H54 (cell line): ENCODE results near the gene EIF4E2.

Experiments used
- DNase-seq: peaks from one replicate; pipeline ENCODE4 v3.0.0; 2011; ENCODE audit warnings: low spot score, mixed read lengths; ENCODE audit not compliant: insufficient read length
- FAIRE-seq: peaks from 3 replicates; lab custom pipeline; 2011; peaks lifted over from hg19 to GRCh38; lab: Jason Lieb, UNC
- POLR2A ChIP-seq: IDR thresholded peaks from 2 replicates; pipeline ENCODE4 v1.6.1; 2011; ENCODE audit warnings: low read depth, mild to moderate bottlenecking, low read length

Gene EIF4E2

DNA sequence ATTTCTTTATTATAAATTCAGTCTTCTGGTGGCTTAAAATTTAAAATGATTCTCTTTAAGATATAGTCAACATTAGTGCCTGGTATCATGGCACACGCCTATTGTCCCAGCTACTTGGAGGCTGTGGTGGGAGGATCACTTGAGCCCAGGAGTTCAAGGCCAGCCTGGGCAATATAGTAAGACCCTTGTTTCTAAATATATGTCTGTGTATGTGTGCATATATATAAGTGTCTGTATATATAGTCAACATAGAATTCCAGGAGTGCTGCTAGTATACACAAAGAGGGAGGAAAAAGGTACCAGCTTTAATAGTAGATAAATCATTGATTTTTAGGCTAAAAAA lies 24.9 kb downstream of the EIF4E2 start:
- no peak for TF ChIP-seq POLR2A
- no peak for FAIRE-seq

DNA sequence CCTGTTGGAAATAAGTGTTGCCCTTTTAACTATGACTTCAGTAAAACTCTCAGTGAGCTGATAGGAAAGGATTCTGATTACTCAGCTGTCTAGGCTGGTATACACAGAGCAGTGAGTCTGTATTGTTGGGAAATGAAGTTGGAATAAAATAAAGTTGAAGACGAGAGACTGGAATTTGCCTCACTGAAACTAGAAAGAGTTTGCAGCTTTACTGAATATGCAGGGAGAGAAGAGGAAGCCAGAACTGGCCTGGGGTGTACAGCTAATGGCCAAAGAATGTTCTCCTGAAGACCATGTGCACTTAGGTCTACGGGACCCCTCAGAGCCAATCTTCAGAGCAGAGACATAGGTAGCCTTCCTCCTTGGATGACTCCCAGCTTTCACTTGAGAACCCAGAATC lies 26.5 kb downstream of the EIF4E2 start:
- DNase-seq, result no peak
- TF ChIP-seq POLR2A, result no peak
- no peak for FAIRE-seq

More for the DNA sequence above, 24.9 kb downstream of the EIF4E2 start:
- no peak for DNase-seq

DNA sequence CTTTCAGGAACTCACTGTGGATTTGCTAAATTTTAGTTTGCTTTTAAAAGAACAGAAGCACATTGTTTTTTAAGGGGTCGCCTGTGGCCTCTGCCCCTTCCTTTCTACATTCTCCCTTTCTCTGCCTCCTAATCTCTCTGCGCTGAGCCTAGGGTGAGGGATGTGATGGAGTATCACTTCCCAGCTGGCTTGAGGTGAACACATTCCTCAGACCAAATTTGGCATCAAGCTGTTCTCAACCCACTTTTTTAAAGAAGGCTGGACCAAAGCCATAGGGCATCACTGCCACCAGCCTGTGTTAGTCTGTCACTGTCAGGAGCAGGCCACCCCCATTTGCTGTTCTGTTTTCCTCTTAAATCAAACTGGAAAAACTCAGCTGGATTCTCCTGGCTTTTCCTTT lies 27.4 kb downstream of the EIF4E2 start:
- DNase-seq, result no peak
- no peak for TF ChIP-seq POLR2A
- FAIRE-seq, result no peak

GRCh38 chr2:232578626-232579025 lies 28.1 kb downstream of the EIF4E2 start:
- DNase-seq, result no peak
- no peak for TF ChIP-seq POLR2A
- no peak for FAIRE-seq

DNA sequence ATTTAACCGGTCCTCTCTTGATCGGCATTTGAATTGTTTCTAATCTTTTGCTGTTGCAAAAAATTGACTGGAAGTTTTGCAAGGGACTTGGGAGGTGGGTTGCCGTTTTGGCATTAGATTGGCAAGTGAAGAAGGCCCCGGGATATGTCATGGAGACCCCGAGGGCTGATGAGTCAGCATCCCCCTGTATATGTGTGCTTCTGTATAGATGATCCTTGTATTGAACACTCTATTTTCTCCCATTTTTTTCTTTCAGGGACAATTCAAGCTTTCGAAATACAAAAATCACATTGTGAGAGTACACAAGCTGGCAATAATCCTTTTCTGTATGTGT lies 30.1 kb downstream of the EIF4E2 start:
- TF ChIP-seq POLR2A, result no peak
- no peak for FAIRE-seq
- no peak for DNase-seq

DNA sequence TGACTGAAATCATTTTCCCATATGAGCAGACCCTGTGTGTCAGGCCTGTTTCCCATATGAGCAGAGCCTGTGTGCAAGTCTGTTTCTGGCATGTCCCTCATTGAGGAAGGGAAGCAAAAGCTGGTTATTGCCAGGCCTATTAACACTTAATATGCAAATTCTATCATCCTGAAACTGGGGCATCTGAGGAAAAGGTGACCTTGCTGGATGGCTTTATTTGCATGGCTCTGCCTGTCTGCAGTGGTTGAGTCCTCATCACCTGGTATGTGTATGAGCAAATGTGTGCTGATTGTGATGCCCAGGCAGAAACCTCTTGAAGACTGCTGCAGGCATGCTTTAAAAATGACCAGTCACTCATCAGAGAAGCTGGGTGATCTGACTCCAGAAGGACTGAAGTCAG lies 31.2 kb downstream of the EIF4E2 start:
- no peak for TF ChIP-seq POLR2A
- FAIRE-seq (no peak), DNase-seq (no peak)

DNA sequence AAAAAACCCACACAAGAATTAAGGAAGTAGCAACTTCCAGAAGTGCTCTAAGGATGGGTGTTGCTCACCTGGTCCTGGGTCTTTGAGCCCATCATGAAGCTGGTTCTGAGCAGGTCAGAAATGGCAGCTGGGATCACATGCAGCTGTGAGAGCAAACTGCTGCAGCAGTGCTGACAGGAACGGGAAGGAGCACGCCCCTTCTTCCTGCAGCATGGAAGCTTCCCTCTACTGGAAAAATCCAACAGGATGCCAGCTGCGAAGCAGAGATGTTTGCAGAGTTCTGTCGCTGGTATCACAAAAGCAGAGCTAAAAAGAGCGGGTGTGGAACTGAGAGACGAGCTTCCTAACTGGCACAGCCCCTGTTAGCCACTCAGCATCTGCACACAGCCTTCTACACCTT lies 33.7 kb downstream of the EIF4E2 start:
- DNase-seq (no peak), FAIRE-seq (no peak)
- TF ChIP-seq POLR2A, result no peak

DNA sequence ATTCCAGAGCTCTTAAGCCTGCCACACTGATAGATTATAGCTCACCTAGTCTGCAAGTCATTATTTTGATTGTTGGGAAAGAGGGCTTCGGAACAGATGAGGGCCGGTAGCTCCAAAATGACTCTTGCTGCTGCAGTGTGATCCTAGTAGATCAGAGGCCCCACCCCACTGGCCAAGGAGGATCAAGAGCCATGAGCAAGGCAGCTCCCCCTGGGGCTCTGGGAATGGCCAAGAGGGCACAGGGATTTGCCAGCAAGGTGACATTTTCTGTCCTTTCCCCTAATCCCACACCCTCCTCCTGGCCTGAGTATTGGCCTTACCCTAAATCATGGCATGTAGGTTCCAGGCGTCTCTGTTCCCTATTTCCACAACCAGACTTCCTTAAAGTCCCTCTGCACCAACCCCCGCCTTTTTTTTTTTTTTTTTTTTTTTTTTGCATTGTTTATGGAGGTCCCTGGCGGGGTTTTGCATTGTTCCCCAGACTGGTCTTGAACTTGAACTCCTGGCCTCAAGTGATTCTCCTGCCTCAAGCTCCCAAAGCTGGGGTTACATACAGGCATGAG lies 36.5 kb downstream of the EIF4E2 start:
- no peak for FAIRE-seq

DNA sequence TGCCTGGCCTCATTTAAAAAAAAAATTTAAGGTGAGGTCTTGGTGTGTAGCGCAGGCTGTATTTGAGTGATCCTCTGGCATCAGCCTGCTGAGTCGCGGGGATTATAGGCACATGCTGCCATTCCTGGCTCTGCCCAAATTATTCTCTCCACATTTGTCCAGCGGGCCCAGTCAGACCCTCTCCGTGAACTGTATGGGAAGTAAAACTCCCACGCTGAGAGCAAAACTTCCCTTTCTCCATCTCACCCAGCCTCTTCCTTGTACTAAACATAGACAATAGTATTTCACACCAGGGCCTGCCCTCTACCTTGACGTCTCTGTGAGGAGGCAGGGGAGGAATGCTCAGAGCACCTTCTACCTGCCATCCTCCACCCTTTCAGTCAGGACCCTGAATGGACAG lies 37.0 kb downstream of the EIF4E2 start:
- no peak for TF ChIP-seq POLR2A
- DNase-seq (no peak), FAIRE-seq (no peak)

More for the DNA sequence above, 36.5 kb downstream of the EIF4E2 start:
- DNase-seq, result no peak
- TF ChIP-seq POLR2A, result no peak

DNA sequence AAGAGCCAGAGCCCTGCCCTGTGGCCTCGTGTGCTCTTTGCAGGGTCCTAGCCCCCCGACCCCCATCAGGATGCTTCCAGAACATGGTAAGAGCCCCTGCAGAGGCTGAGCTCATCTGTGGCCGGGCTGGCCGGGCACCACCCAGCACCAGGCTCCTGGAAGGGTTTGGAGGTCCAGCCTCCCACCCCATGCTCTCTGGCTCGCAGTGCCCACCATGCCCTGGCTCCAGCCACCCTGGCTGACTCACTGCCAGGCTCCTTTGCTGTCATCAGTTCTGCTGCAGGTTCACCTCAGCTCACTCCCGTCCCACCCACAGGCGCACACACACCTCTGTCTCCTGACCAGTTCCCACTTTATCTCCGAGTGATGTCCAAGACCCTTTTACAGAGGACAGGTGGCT lies 37.5 kb downstream of the EIF4E2 start:
- DNase-seq (no peak), FAIRE-seq (no peak)
- TF ChIP-seq POLR2A, result no peak

- FAIRE-seq (peak; percentile 71), DNase-seq (peak; percentile 79)
- no peak for TF ChIP-seq POLR2A
These were observed 38.4 kb downstream of the EIF4E2 start for GRCh38 chr2:232588680-232589585.

- TF ChIP-seq POLR2A, result no peak
- no peak for FAIRE-seq
- DNase-seq, result peak; percentile 56
These were observed 42.4 kb downstream of the EIF4E2 start for GRCh38 chr2:232592772-232593395.

- no peak for DNase-seq
- no peak for TF ChIP-seq POLR2A
- no peak for FAIRE-seq
These were observed 43.5 kb downstream of the EIF4E2 start for GRCh38 chr2:232593982-232594381.

- no peak for TF ChIP-seq POLR2A
- no peak for FAIRE-seq
These were observed 47.0 kb downstream of the EIF4E2 start for GRCh38 chr2:232597362-232598079.

More at GRCh38 chr2:232597362-232598079, 47.0 kb downstream of the EIF4E2 start:
- DNase-seq, result no peak
